HAP-1 (cell line): Measurements from ENCODE around the gene MN1.

Experiments used
- DNase-seq, 2 experiments: peaks; one replicate each; pipeline ENCODE4 v3.0.0-alpha.2; 2016 to 2020; ENCODE audit warnings: low spot score in 2 of 2
- H3K27me3 ChIP-seq: fragments of 250-450 bp; sonication (Bioruptor Pico); 2 replicates; pipeline ENCODE4 v1.5.1; 2020; ENCODE audit warnings: low read depth, mild to moderate bottlenecking, moderate library complexity
- H3K36me3 ChIP-seq: fragments of 250-450 bp; sonication (Bioruptor Pico); replicated peaks from 2 replicates; pipeline ENCODE4 v1.5.1; 2020; ENCODE audit warnings: mild to moderate bottlenecking
- H3K4me1 ChIP-seq: fragments of 250-450 bp; sonication (Bioruptor Pico); 2 replicates; pipeline ENCODE4 v1.5.1; 2020; ENCODE audit warnings: mild to moderate bottlenecking
- H3K4me3 ChIP-seq: fragments of 250-450 bp; sonication (Bioruptor Pico); 2 replicates; pipeline ENCODE4 v1.5.1; 2020; ENCODE audit warnings: mild to moderate bottlenecking, moderate library complexity
- H3K9me3 ChIP-seq: fragments of 250-450 bp; sonication (Bioruptor Pico); 2 replicates; pipeline ENCODE4 v1.5.1; 2020; ENCODE audit warnings: mild to moderate bottlenecking, moderate library complexity
- in situ Hi-C: fragments of 300-500 bp; cut with MboI; formaldehyde crosslinking; loops from 3 replicates; pipeline ENCODE4 v1.14.3; 2020; ENCODE audit warnings: low sequenced_read_pairs, inconsistent platforms, mixed read lengths

Gene MN1

DNA sequence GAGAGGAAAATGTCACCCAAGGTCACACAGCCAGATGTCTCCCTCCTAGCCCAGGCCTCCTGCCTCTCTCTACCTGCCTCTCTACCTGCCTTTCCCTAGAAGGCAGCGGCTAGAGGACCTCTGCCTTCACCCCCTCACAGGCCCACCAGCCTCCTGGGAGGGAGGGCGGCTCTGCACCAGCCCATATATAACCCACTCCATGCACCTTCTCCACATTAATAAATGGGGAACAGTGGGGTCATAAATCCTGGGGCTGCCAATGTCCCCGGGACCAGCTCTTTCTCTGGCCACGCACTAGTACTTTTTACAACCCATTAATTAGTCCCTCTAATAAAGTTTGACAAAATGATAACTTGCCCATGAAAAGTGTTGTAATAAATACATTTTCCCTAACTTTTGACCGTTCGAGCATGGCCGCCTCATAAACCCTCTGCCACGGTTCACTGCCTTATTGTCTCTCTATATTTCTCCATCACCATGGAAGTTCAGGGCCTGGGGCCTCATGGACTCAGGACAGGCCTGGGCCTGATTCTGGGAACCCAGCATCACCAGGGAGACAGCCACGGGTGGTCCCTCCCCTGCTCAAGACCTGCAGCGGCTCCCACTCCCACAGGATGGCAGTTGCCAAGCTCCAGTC lies 102.1 kb downstream of the MN1 start:
- no peak for DNase-seq
- Histone ChIP-seq H3K9me3 (peaks cover 6% of the 10 kb centered on the region), H3K36me3 (no peaks in the 10 kb centered on the region), H3K27me3 (no peaks in the 10 kb centered on the region), H3K4me3 (no peak overlapping the region), H3K4me1 (no peaks in the 10 kb centered on the region)
- in situ Hi-C loops, result no loop called here

DNA sequence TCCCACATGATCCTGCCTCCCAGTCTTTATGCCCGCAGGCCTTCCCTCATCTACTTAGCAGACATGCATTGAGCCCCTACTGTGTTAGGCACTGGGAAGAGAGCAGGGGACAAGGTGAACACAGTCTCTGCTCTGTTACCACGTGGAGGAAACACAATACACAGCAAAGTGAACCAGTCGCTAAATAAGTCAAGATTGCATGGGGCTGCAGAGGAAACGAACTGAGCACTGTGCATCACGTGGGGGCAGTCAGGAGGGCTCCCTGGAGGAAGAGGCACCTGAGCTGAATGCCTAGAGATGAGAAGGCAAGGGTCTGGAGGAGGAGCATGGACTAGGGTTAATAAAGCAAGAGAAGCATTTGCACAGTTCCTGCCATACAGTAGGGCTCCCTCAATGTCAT lies 102.7 kb downstream of the MN1 start:
- no peak for DNase-seq
- in situ Hi-C loops, result no loop called here
- H3K36me3 ChIP-seq, result no peaks in the 10 kb centered on the region
- peaks cover 6% of the 10 kb centered on the region for H3K9me3 ChIP-seq
- no peaks in the 10 kb centered on the region for H3K27me3 ChIP-seq
- H3K4me1 ChIP-seq, result no peaks in the 10 kb centered on the region
- no peak overlapping the region for H3K4me3 ChIP-seq
